Measurements from ENCODE around the gene GPR152. TPM values are rescaled to one million over a fixed set of nuclear protein-coding genes. Genes with fewer than 3 reads are reported as not detected.

GPR152 gene
- total RNA-seq, 1 experiment from 2014 or later, result not detected

DNA sequence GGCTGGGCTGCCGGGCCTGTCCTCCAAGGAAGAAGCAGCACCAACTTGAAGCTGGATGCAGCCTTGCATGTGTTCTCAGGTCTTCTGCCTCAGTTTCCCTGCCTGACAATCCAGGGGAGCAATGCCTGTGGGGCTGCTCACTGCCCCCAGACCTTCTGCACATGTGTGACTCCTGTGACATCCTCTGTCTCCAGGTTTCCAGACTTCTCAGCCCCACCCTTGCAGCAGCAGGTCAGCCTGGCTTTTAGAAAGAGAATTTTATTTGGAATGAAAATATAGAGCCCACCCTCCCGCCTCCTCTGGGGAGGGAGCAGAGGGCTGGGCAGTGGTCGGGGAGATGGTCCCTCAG, 14.7 kb downstream of the GPR152 start:
- no peaks in the 10 kb centered on the region for H3K27me3 ChIP-seq (ENCODE audit: insufficient read depth, low read length)
- H2BK15ac ChIP-seq (ENCODE audit: low read depth, low read length), result no peak overlapping the region
- H4K91ac ChIP-seq (ENCODE audit: insufficient read length, low read depth, low read length), result no peak overlapping the region
- H3K9me3 ChIP-seq (ENCODE audit: control insufficient read depth, low read depth, low read length), result no peaks in the 10 kb centered on the region
- no peak overlapping the region for H3K14ac ChIP-seq (ENCODE audit: insufficient read depth, low read length)
- no peak overlapping the region for H2BK20ac ChIP-seq (ENCODE audit: low read depth, low read length, poor library complexity, severe bottlenecking)
- no peak overlapping the region for H3K23ac ChIP-seq (ENCODE audit: insufficient read length, low read depth, low read length)
- Mint-ChIP-seq H3K4me3 (peak overlapping the region in 1 of 2 experiments; percentile 32; a peak in 1 of 5 replicates), H3K9me3 (no peaks in the 10 kb centered on the region), H3K4me1 (peaks cover 4 to 14% of the 10 kb centered on the region in 2 experiments), H3K36me3 (ENCODE audit: insufficient read depth in 1 of 3, low read depth in 3 of 3) (peaks cover 10 to 45% (median 43%) of the 10 kb centered on the region in 3 experiments; a peak in 6 of 7 replicates), H3K27me3 (ENCODE audit: low read depth) (no peaks in the 10 kb centered on the region; the same call in 1 of the 2 replicates), H3K27ac (peak overlapping the region in 1 of 3 experiments; percentile 47; a peak in 3 of 7 replicates)
- no CpG with 5 or more reads among the region's 3 CpGs for WGBS (ENCODE audit: extremely low coverage, insufficient read length, low lambda C conversion rate)
- no peak overlapping the region for H2AK5ac ChIP-seq (ENCODE audit: insufficient read length, low read length)
- no peak overlapping the region for H3T11ph ChIP-seq (ENCODE audit: low read length)
- H2BK5ac ChIP-seq (ENCODE audit: insufficient read length, low read length), result no peak overlapping the region
- H2BK12ac ChIP-seq (ENCODE audit: insufficient read length, low read depth, low read length), result no peak overlapping the region
- H4K5ac ChIP-seq (ENCODE audit: insufficient read length, low read depth, low read length), result no peak overlapping the region
- H3K4me1 ChIP-seq (ENCODE audit: insufficient read depth, low read length), result no peaks in the 10 kb centered on the region; the same call in 1 of the 2 replicates
- no peak overlapping the region for H2BK120ac ChIP-seq (ENCODE audit: low read depth, low read length, poor library complexity, severe bottlenecking)
- H3K27ac ChIP-seq (ENCODE audit: insufficient read length, low read depth, low read length), result no peak overlapping the region
- no peaks in the 10 kb centered on the region for H3K79me2 ChIP-seq (ENCODE audit: insufficient read depth, low read length)
- H3K4ac ChIP-seq (ENCODE audit: low read depth, low read length), result no peak overlapping the region
- H3K9ac ChIP-seq (ENCODE audit: extremely low read depth, insufficient read length, low read length), result no peak overlapping the region
- peaks cover under 1% of the 10 kb centered on the region for H3K23me2 ChIP-seq (ENCODE audit: insufficient read length, low read depth, low read length, poor library complexity, severe bottlenecking)
- H3K18ac ChIP-seq (ENCODE audit: insufficient read length, low read depth, low read length), result peak overlapping the region; percentile 13
- TF ChIP-seq, protein P1, sequence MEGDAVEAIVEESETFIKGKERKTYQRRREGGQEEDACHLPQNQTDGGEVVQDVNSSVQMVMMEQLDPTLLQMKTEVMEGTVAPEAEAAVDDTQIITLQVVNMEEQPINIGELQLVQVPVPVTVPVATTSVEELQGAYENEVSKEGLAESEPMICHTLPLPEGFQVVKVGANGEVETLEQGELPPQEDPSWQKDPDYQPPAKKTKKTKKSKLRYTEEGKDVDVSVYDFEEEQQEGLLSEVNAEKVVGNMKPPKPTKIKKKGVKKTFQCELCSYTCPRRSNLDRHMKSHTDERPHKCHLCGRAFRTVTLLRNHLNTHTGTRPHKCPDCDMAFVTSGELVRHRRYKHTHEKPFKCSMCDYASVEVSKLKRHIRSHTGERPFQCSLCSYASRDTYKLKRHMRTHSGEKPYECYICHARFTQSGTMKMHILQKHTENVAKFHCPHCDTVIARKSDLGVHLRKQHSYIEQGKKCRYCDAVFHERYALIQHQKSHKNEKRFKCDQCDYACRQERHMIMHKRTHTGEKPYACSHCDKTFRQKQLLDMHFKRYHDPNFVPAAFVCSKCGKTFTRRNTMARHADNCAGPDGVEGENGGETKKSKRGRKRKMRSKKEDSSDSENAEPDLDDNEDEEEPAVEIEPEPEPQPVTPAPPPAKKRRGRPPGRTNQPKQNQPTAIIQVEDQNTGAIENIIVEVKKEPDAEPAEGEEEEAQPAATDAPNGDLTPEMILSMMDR (conservative IDR thresholded peaks at IDR 0.05), result no peak
- no peak for DNase-seq
- no peaks in the 10 kb centered on the region for H4K20me1 ChIP-seq (ENCODE audit: control insufficient read depth, insufficient read depth, insufficient read length)
- H2AFZ ChIP-seq (ENCODE audit: low read length), result no peak overlapping the region
- no peak overlapping the region for H3K56ac ChIP-seq (ENCODE audit: insufficient read length, low read depth, low read length)
- no peaks in the 10 kb centered on the region for H3K79me1 ChIP-seq (ENCODE audit: insufficient read depth, low read depth, low read length, poor library complexity, severe bottlenecking)
- H4K8ac ChIP-seq (replicated peaks; ENCODE audit: insufficient read length, low read depth, low read length), result no peak overlapping the region
- no peak overlapping the region for H3K4me2 ChIP-seq (ENCODE audit: insufficient read depth, insufficient read length, low read length)
